ENCODE results near the gene PSMB10. TPM values are rescaled to one million over a fixed set of nuclear protein-coding genes. Genes with fewer than 3 reads are reported as not detected.

The PSMB10 gene
- total RNA-seq, 1 experiment from 2014 or later, result 41.0 TPM

DNA sequence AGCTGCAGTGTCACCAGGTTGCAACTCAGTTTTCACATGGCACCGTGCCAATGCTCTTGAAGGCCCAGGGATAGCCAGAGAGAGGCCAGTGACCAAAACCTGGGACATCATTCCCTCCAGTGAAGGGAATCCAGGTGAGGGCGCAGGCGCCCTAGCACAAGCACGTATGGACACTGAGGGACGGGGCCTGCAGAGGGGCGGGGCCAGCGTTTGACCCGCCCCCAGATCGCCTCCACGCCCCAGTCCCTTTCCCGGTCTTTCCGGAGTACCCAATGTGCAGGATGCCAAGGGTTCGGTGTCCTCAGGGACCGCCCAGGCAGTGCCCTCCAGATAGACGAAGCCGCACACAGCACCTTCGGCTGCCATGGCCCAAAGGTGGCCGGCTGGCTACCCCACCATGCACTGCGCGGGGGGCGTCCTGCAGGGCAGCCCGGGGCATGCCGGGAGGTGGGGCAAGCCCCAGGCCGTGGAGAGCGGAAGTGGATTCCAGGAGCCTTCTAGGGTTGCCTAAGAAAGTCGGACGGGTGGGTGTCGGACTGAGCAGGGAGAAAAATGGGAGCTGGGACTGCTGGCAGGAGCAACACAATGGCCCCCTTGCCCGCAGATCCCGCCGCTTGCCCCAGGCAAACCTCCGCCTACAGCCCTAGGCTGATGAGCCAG, 27.1 kb upstream of the PSMB10 start:
- RAD21 ChIA-PET (ENCODE audit: low non-redundant PET in 1 of 2, low total read pairs in 2 of 2, uncharacterized antibody in 2 of 2, unreplicated experiment in 2 of 2), result no interaction called here
- BruUV-seq (replicated peaks), result no TSS peak
- POLR2A ChIA-PET, result no interaction called here
- Histone ChIP-seq H3K27ac (ENCODE audit: low read depth, low read length) (no peak overlapping the region), H3K4me3 (replicated peaks in 1 of 2; ENCODE audit: low read depth in 1 of 2, low read length in 2 of 2) (no peak overlapping the region), H3K4me1 (ENCODE audit: control insufficient read depth in 1 of 2, insufficient read depth in 2 of 2, low read length in 2 of 2) (peaks cover 20 to 23% of the 10 kb centered on the region in 2 experiments), H3K4me2 (ENCODE audit: low read length) (no peak overlapping the region), H2AFZ (ENCODE audit: low read depth, low read length, poor library complexity, severe bottlenecking) (no peak overlapping the region), H4K20me1 (ENCODE audit: insufficient read depth) (no peaks in the 10 kb centered on the region), H3K9ac (ENCODE audit: low read length) (no peak overlapping the region), H3K9me2 (ENCODE audit: insufficient read depth) (no peaks in the 10 kb centered on the region), H3K36me3 (ENCODE audit: control insufficient read depth in 1 of 2, insufficient read depth in 2 of 2, low read length in 2 of 2) (peaks cover 6 to 8% of the 10 kb centered on the region in 2 experiments; a peak in 2 of 4 replicates), H3K9me3 (ENCODE audit: control insufficient read depth in 1 of 2, insufficient read depth in 1 of 2, low read depth in 1 of 2, low read length in 2 of 2) (no peaks in the 10 kb centered on the region), H3K27me3 (ENCODE audit: insufficient read depth, low read length) (no peaks in the 10 kb centered on the region), H3K79me2 (ENCODE audit: insufficient read depth, low read length) (peaks cover 32% of the 10 kb centered on the region)
- TF ChIP-seq, protein P1, sequence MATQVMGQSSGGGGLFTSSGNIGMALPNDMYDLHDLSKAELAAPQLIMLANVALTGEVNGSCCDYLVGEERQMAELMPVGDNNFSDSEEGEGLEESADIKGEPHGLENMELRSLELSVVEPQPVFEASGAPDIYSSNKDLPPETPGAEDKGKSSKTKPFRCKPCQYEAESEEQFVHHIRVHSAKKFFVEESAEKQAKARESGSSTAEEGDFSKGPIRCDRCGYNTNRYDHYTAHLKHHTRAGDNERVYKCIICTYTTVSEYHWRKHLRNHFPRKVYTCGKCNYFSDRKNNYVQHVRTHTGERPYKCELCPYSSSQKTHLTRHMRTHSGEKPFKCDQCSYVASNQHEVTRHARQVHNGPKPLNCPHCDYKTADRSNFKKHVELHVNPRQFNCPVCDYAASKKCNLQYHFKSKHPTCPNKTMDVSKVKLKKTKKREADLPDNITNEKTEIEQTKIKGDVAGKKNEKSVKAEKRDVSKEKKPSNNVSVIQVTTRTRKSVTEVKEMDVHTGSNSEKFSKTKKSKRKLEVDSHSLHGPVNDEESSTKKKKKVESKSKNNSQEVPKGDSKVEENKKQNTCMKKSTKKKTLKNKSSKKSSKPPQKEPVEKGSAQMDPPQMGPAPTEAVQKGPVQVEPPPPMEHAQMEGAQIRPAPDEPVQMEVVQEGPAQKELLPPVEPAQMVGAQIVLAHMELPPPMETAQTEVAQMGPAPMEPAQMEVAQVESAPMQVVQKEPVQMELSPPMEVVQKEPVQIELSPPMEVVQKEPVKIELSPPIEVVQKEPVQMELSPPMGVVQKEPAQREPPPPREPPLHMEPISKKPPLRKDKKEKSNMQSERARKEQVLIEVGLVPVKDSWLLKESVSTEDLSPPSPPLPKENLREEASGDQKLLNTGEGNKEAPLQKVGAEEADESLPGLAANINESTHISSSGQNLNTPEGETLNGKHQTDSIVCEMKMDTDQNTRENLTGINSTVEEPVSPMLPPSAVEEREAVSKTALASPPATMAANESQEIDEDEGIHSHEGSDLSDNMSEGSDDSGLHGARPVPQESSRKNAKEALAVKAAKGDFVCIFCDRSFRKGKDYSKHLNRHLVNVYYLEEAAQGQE (IDR thresholded peaks at IDR 0.05; ENCODE audit: low read depth), result no peak
- TF ChIP-seq CEBPB (IDR thresholded peaks at IDR 0.05; ENCODE audit: low read depth), result no peak
- no peak for TF ChIP-seq POLR2A (IDR thresholded peaks at IDR 0.05; ENCODE audit: borderline replicate concordance, extremely low read depth, insufficient read depth, insufficient read length)
- no peak for TF ChIP-seq YY1 (IDR thresholded peaks at IDR 0.05; ENCODE audit: extremely low read depth, insufficient replicate concordance, low read depth, low read length)
- no peak for TF ChIP-seq SIN3A (IDR thresholded peaks at IDR 0.05; ENCODE audit: low read depth)
- TF ChIP-seq ZNF274 (IDR thresholded peaks at IDR 0.05; ENCODE audit: low read depth, low read length), result no peak
- no peak for TF ChIP-seq JUND (IDR thresholded peaks at IDR 0.05)
- TF ChIP-seq EGR1 (IDR thresholded peaks at IDR 0.05; ENCODE audit: low read depth), result no peak
- TF ChIP-seq, protein P2, sequence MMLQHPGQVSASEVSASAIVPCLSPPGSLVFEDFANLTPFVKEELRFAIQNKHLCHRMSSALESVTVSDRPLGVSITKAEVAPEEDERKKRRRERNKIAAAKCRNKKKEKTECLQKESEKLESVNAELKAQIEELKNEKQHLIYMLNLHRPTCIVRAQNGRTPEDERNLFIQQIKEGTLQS (IDR thresholded peaks at IDR 0.05), result no peak
- no peak for ATAC-seq
- DNase-seq (ENCODE audit: low read depth, low spot score), result no peak
- intact Hi-C loops (cut with micrococcal nuclease), result no loop called here
- CTCF ChIA-PET, result no interaction called here

All from HCT116 (cell line).